ENCODE results near the gene MAPRE2.

MAPRE2 gene

DNA sequence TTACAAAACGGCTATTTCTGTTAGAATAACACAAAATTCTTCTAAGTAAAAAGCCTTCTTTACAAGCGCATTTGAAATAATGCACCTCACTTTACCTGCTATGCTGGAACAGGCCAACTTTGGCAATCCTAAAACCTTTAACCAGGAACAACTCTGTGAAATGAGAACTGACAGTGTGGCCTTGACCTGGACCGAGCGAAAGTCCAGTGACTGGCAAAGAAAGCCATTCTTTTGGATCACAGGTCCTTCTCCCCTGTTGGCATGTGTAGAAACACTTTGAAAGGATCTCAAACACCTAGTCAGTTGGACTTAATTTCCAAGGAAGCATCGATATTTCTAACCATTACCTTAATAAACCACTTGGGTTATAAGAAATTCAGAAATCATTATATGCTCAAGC lies 21.2 kb downstream of the MAPRE2 start:
- no peak for DNase-seq (ENCODE audit: low spot score)
- TF ChIP-seq, protein P1, sequence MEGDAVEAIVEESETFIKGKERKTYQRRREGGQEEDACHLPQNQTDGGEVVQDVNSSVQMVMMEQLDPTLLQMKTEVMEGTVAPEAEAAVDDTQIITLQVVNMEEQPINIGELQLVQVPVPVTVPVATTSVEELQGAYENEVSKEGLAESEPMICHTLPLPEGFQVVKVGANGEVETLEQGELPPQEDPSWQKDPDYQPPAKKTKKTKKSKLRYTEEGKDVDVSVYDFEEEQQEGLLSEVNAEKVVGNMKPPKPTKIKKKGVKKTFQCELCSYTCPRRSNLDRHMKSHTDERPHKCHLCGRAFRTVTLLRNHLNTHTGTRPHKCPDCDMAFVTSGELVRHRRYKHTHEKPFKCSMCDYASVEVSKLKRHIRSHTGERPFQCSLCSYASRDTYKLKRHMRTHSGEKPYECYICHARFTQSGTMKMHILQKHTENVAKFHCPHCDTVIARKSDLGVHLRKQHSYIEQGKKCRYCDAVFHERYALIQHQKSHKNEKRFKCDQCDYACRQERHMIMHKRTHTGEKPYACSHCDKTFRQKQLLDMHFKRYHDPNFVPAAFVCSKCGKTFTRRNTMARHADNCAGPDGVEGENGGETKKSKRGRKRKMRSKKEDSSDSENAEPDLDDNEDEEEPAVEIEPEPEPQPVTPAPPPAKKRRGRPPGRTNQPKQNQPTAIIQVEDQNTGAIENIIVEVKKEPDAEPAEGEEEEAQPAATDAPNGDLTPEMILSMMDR (IDR thresholded peaks at IDR 0.05; ENCODE audit: borderline replicate concordance, control extremely low read depth, extremely low read depth, insufficient read depth, missing control alignments), result no peak
- in situ Hi-C loops (cut with MboI; ENCODE audit: low sequenced_read_pairs, unreplicated experiment), result no loop called here

DNA sequence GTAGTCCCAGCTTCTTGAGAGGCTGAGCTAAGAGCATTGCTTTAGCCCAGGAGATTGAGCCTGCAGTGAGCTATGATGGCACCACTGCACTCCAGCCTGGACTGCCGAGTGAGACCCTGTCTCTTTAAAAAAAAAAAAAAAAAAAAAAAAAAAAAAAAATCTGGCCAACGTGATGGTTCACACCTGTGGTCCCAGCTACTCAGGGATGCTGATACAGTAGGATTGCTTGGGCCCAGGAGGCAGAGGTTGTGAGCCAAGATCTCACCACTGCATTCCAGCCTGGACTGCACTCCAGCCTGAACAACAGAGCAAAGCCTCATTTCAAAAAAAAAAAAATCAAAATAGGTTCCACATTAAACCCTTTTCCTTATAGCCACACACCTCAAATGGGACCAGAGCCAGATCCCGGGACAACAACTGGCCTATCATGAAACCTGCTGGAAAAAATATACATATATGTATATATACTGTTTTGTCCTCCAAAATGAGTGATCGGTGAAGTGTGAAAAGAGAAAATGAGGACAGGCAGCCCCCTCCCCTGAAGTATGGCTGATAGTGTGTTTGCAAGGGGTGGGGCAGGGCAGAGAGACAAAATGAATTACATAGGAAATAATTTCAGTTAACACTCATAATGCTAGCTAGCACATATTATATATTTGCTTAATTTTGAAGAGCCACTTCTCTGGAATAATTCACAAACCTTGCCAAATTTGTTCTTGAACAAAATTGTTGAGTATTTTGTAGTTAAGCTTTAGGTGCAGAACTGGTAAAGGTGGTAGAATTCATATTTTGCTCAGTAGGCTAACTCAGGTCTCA lies 22.9 kb downstream of the MAPRE2 start:
- no peak for DNase-seq (ENCODE audit: low spot score)
- TF ChIP-seq, protein P1 (IDR thresholded peaks at IDR 0.05; ENCODE audit: borderline replicate concordance, control extremely low read depth, extremely low read depth, insufficient read depth, missing control alignments), result no peak

DNA sequence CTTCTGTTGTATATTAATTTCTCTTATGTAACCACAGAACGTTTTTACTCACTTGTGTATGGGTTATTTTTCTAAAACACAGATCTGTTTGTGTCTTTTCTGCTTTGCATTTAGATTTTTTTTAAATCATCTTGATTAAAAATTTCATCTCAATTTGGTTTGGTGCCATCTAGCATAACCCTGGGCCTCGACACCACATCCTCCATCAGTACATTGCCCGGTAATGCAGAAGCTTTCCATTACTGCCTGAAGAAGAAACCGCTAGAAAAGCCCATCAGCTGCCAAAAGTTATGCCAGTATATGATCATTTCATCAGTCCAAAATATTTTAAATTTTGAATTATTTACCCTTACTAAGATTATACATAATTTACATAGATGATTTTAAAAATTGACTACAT lies 26.2 kb downstream of the MAPRE2 start:
- in situ Hi-C loops (cut with MboI; ENCODE audit: low sequenced_read_pairs, unreplicated experiment), result no loop called here

More for the DNA sequence above, 22.9 kb downstream of the MAPRE2 start:
- in situ Hi-C loops (cut with MboI; ENCODE audit: low sequenced_read_pairs, unreplicated experiment), result no loop called here

DNA sequence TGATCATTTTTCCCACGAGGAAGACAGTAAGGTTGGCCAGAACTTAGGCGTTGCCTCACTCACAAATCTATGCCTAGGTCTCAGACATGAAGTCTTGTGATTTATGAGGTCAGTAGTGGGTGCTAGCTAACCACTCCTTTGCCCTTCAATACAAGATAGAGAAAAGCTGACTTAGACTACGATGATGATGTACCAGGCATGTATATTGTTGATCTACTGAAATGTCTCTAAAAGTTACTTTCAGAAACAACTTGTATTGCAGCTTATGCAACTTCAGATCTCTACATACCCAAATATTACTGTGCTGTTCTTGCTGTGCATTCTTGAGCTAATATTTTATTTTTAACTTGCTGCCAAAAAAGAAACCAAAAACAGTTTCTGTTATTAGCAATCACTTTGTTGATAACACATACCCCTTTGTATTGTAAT lies 30.6 kb downstream of the MAPRE2 start:
- in situ Hi-C loops (cut with MboI; ENCODE audit: low sequenced_read_pairs, unreplicated experiment), result no loop called here
- DNase-seq (ENCODE audit: low spot score), result no peak
- TF ChIP-seq, protein P1 (IDR thresholded peaks at IDR 0.05; ENCODE audit: borderline replicate concordance, control extremely low read depth, extremely low read depth, insufficient read depth, missing control alignments), result no peak

More for the DNA sequence above, 26.2 kb downstream of the MAPRE2 start:
- TF ChIP-seq, protein P1 (IDR thresholded peaks at IDR 0.05; ENCODE audit: borderline replicate concordance, control extremely low read depth, extremely low read depth, insufficient read depth, missing control alignments), result no peak
- no peak for DNase-seq (ENCODE audit: low spot score)

DNA sequence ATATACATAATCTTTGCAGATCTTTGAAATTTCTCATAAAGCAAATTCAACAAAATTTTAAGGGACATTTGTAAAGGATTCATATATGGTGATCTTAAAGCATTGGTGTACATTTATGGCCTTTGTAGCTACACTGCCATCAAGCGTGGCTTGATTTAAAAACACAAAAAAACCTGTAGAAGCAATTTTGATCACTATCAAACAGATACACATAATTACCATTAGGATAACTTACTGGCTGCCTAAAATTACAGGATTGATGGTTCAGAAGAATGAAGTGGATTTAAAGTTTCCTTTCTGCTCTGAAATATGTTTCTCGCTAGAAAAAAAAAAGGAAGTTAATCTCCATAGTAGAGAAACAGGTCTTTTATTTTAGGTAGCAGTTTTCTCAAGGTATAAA lies 31.4 kb downstream of the MAPRE2 start:
- in situ Hi-C loops (cut with MboI; ENCODE audit: low sequenced_read_pairs, unreplicated experiment), result no loop called here
- TF ChIP-seq, protein P1 (IDR thresholded peaks at IDR 0.05; ENCODE audit: borderline replicate concordance, control extremely low read depth, extremely low read depth, insufficient read depth, missing control alignments), result no peak
- no peak for DNase-seq (ENCODE audit: low spot score)

DNA sequence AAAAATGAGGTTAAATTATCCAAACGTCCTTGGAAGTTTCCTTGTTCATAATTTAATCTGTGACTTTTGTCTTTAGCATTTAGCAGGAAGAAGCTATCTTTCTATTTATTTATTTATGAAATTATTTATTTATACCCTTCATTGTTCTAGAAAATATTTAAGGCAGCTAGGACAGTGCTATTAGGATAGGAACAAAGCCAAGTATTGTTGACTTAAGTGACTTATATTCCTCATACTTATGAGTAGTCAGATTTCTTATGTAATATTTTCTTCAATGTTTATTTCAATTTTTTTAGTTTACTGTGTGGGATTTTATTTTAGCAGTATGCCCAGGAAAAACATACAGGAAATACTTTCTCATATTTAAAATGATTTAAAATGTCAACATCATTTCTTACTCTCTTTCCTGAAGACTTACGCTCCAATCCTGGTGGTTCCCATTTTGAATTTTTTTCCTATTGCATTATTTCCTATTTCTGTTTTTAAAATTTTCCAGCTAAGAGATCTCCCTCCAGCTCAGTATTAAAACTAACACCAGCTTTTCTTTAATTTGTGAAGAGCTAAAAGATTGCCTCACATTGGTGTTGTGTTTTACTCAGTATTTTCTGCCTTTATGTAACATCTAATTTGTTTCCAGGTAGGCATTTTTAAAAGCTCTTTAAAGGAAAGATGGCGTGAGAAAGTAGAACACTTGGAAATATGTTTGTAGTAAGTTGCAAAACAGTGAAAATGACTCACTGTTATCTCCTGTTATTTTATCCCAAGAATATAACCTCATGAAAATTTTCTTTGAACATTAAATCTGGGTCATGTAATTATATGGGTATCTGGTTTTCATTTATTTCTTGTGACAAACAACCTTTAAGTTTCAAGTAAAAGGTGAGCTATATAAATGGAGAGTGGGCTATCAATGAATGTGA lies 32.2 kb downstream of the MAPRE2 start:
- in situ Hi-C loops (cut with MboI; ENCODE audit: low sequenced_read_pairs, unreplicated experiment), result no loop called here
- TF ChIP-seq, protein P1 (IDR thresholded peaks at IDR 0.05; ENCODE audit: borderline replicate concordance, control extremely low read depth, extremely low read depth, insufficient read depth, missing control alignments), result no peak

More for the DNA sequence above, 32.2 kb downstream of the MAPRE2 start:
- no peak for DNase-seq (ENCODE audit: low spot score)
